ENCODE measurements around the gene PAPSS1.

Gene PAPSS1

GRCh38 chr4:107643021-107643420, 77.0 kb downstream of the PAPSS1 start:
- DNase-seq (ENCODE audit: low read depth) = no peak
- H3K4me3 ChIP-seq (ENCODE audit: low read depth, low read length) = no peak overlapping the region

- no peak for DNase-seq (ENCODE audit: low read depth)
- no peak overlapping the region for H3K4me3 ChIP-seq (ENCODE audit: low read depth, low read length)
These were observed 79.2 kb downstream of the PAPSS1 start for GRCh38 chr4:107640878-107641277.

- H3K4me3 ChIP-seq (ENCODE audit: low read depth, low read length) = no peak overlapping the region
- no peak for DNase-seq (ENCODE audit: low read depth)
These were observed 79.8 kb downstream of the PAPSS1 start for GRCh38 chr4:107640197-107640596.

GRCh38 chr4:107635735-107636134, 84.3 kb downstream of the PAPSS1 start:
- no peak for DNase-seq (ENCODE audit: low read depth)
- H3K4me3 ChIP-seq (ENCODE audit: low read depth, low read length) = no peak overlapping the region

- DNase-seq (ENCODE audit: low read depth) = no peak
- H3K4me3 ChIP-seq (ENCODE audit: low read depth, low read length) = no peak overlapping the region
These were observed 88.5 kb downstream of the PAPSS1 start for GRCh38 chr4:107631560-107631959.

- no peak overlapping the region for H3K4me3 ChIP-seq (ENCODE audit: low read depth, low read length)
- DNase-seq (ENCODE audit: low read depth) = no peak
These were observed 89.8 kb downstream of the PAPSS1 start for GRCh38 chr4:107630185-107630705.

GRCh38 chr4:107629318-107629717, 90.7 kb downstream of the PAPSS1 start:
- DNase-seq (ENCODE audit: low read depth) = no peak
- H3K4me3 ChIP-seq (ENCODE audit: low read depth, low read length) = no peak overlapping the region

- DNase-seq (ENCODE audit: low read depth) = no peak
- no peak overlapping the region for H3K4me3 ChIP-seq (ENCODE audit: low read depth, low read length)
These were observed 94.6 kb downstream of the PAPSS1 start for GRCh38 chr4:107625391-107625902.

- H3K4me3 ChIP-seq (ENCODE audit: low read depth, low read length) = no peak overlapping the region
- DNase-seq (ENCODE audit: low read depth) = no peak
These were observed 96.0 kb downstream of the PAPSS1 start for GRCh38 chr4:107624024-107624423.

- DNase-seq (ENCODE audit: low read depth) = no peak
- no peak overlapping the region for H3K4me3 ChIP-seq (ENCODE audit: low read depth, low read length)
These were observed 98.0 kb downstream of the PAPSS1 start for GRCh38 chr4:107622006-107622405.

- no peak overlapping the region for H3K4me3 ChIP-seq (ENCODE audit: low read depth, low read length)
- DNase-seq (ENCODE audit: low read depth) = no peak
These were observed 100.3 kb downstream of the PAPSS1 start for GRCh38 chr4:107619731-107620130.

GRCh38 chr4:107619066-107619465, 101.0 kb downstream of the PAPSS1 start:
- no peak overlapping the region for H3K4me3 ChIP-seq (ENCODE audit: low read depth, low read length)
- peak; percentile 85 for DNase-seq (ENCODE audit: low read depth)

- DNase-seq (ENCODE audit: low read depth) = no peak
- H3K4me3 ChIP-seq (ENCODE audit: low read depth, low read length) = no peak overlapping the region
These were observed 101.4 kb downstream of the PAPSS1 start for GRCh38 chr4:107618656-107619055.

- DNase-seq (ENCODE audit: low read depth) = no peak
These were observed 103.1 kb downstream of the PAPSS1 start for GRCh38 chr4:107616838-107617389.

GRCh38 chr4:107615809-107616208, 104.2 kb downstream of the PAPSS1 start:
- DNase-seq (ENCODE audit: low read depth) = no peak
- no peak overlapping the region for H3K4me3 ChIP-seq (ENCODE audit: low read depth, low read length)

More at GRCh38 chr4:107616838-107617389, 103.1 kb downstream of the PAPSS1 start:
- H3K4me3 ChIP-seq (ENCODE audit: low read depth, low read length) = no peak overlapping the region

GRCh38 chr4:107603430-107603829, 116.6 kb downstream of the PAPSS1 start:
- no peak overlapping the region for H3K4me3 ChIP-seq (ENCODE audit: low read depth, low read length)
- no peak for DNase-seq (ENCODE audit: low read depth)

- no peak for DNase-seq (ENCODE audit: low read depth)
- H3K4me3 ChIP-seq (ENCODE audit: low read depth, low read length) = no peak overlapping the region
These were observed 119.1 kb downstream of the PAPSS1 start for GRCh38 chr4:107600983-107601382.

GRCh38 chr4:107600436-107600835, 119.6 kb downstream of the PAPSS1 start:
- H3K4me3 ChIP-seq (ENCODE audit: low read depth, low read length) = no peak overlapping the region
- DNase-seq (ENCODE audit: low read depth) = no peak

GRCh38 chr4:107599841-107600240, 120.2 kb downstream of the PAPSS1 start:
- H3K4me3 ChIP-seq (ENCODE audit: low read depth, low read length) = no peak overlapping the region
- DNase-seq (ENCODE audit: low read depth) = no peak

GRCh38 chr4:107593230-107593629, 126.8 kb downstream of the PAPSS1 start:
- H3K4me3 ChIP-seq (ENCODE audit: low read depth, low read length) = no peak overlapping the region
- DNase-seq (ENCODE audit: low read depth) = no peak

- H3K4me3 ChIP-seq (ENCODE audit: low read depth, low read length) = no peak overlapping the region
- no peak for DNase-seq (ENCODE audit: low read depth)
These were observed 127.5 kb downstream of the PAPSS1 start for GRCh38 chr4:107592519-107592918.

Measured in skeletal muscle cell (primary cell).